HFF-Myc (cell line): ENCODE data around the gene TIMM22.

Source experiments
- DNase-seq: peaks from one replicate; pipeline ENCODE4 v3.0.0-alpha.2; 2011; ENCODE audit warnings: low read depth; ENCODE audit errors: extremely low read depth
- H3K4me3 ChIP-seq: replicated peaks from 2 replicates; pipeline ENCODE4 v1.5.1; 2011; ENCODE audit warnings: low read depth, mild to moderate bottlenecking, control low read depth, low read length
- CTCF ChIP-seq: IDR thresholded peaks from 2 replicates; pipeline ENCODE4 v1.5.1; 2012; ENCODE audit warnings: mild to moderate bottlenecking, low read depth, low read length, control low read depth; ENCODE audit errors: missing control alignments

Gene TIMM22

GRCh38 chr17:1050996-1051925, 54.3 kb downstream of the TIMM22 start:
- DNase-seq, result no peak
- no peak for TF ChIP-seq CTCF
- H3K4me3 ChIP-seq, result no peak overlapping the region
